Activated CD4-positive, alpha-beta memory T cell treated with anti-CD3 and anti-CD28 coated beads for 36 hours (primary cell): Measurements from ENCODE around the gene OSGEP. TPM values are rescaled to one million over a fixed set of nuclear protein-coding genes. Genes with fewer than 3 reads are reported as not detected.
A peak's percentile ranks its signal among the peaks of the same experiment; 100 is the strongest.

ENCODE experiments used
- CTCF ChIA-PET: fragments of 350-600 bp; sonication (Branson Sonifier 250); formaldehyde crosslinking; loops from one replicate; lab custom pipeline; 2021; ENCODE audit warnings: antibody characterized with exemption, inconsistent platforms; lab: Charles Lee
- POLR2A ChIA-PET: fragments of 350-600 bp; sonication (Branson Sonifier 250); formaldehyde crosslinking; loops from one replicate; lab custom pipeline; 2021; ENCODE audit warnings: antibody characterized with exemption; lab: Charles Lee
- DNase-seq: peaks from one replicate; pipeline ENCODE4 v3.0.0-alpha.2; 2020
- H3K27ac Mint-ChIP-seq: one replicate; pipeline ENCODE4 v1.8.0; 2021; ENCODE audit warnings: mixed read lengths
- H3K27me3 Mint-ChIP-seq: one replicate; pipeline ENCODE4 v1.8.0; 2021; ENCODE audit warnings: mixed read lengths
- H3K36me3 Mint-ChIP-seq: one replicate; pipeline ENCODE4 v1.8.0; 2021; ENCODE audit warnings: mixed read lengths
- H3K4me1 Mint-ChIP-seq: one replicate; pipeline ENCODE4 v1.8.0; 2021; ENCODE audit warnings: low read depth, mixed read lengths
- H3K4me3 Mint-ChIP-seq: one replicate; pipeline ENCODE4 v1.8.0; 2021; ENCODE audit warnings: mild to moderate bottlenecking, mixed read lengths
- H3K9me3 Mint-ChIP-seq: one replicate; pipeline ENCODE4 v1.8.0; 2021; ENCODE audit warnings: mixed read lengths
- intact Hi-C: fragments of 100-400 bp; cut with micrococcal nuclease; formaldehyde crosslinking; loops from one replicate; pipeline ENCODE4 v1.15.1; 2023
- total RNA-seq, 2 experiments: library from RNA; stranded (reverse); gene quantifications; one replicate each; pipeline ENCODE4 v1.2.3, GENCODE V29; 2021

The OSGEP gene
- total RNA-seq, 2 experiments from 2014 or later: 39.2 to 41.0 TPM

GRCh38 chr14:20428802-20429201 is 25.8 kb downstream of the OSGEP start:
- Mint-ChIP-seq H3K27ac (no peak overlapping the region), H3K9me3 (no peaks in the 10 kb centered on the region), H3K4me3 (no peak overlapping the region), H3K36me3 (no peaks in the 10 kb centered on the region), H3K27me3 (no peaks in the 10 kb centered on the region), H3K4me1 (peaks cover 17% of the 10 kb centered on the region)
- intact Hi-C loops: no loop called here
- CTCF ChIA-PET: interaction anchor here (2.4 kb wide), 1 partner anchor 14 kb away, joined by 12 read pairs; no protein-coding TSS in a partner anchor
- no peak for DNase-seq
- POLR2A ChIA-PET: no interaction called here

GRCh38 chr14:20428010-20428365 is 26.6 kb downstream of the OSGEP start:
- ChIA-PET CTCF (interaction anchor here (2.4 kb wide), 1 partner anchor 13 kb away, joined by 12 read pairs; no protein-coding TSS in a partner anchor), POLR2A (no interaction called here)
- H3K9me3 Mint-ChIP-seq: no peaks in the 10 kb centered on the region
- peaks cover 17% of the 10 kb centered on the region for H3K4me1 Mint-ChIP-seq
- H3K36me3 Mint-ChIP-seq: no peaks in the 10 kb centered on the region
- H3K27ac Mint-ChIP-seq: no peak overlapping the region
- intact Hi-C loops: no loop called here
- no peaks in the 10 kb centered on the region for H3K27me3 Mint-ChIP-seq
- H3K4me3 Mint-ChIP-seq: no peak overlapping the region
- no peak for DNase-seq

- intact Hi-C loops: no loop called here
- CTCF ChIA-PET: no interaction called here
Measured at GRCh38 chr14:20427231-20428009, 27.2 kb downstream of the OSGEP start.

GRCh38 chr14:20424851-20425250 is 29.8 kb downstream of the OSGEP start:
- peaks cover 17% of the 10 kb centered on the region for H3K4me1 Mint-ChIP-seq
- no peaks in the 10 kb centered on the region for H3K36me3 Mint-ChIP-seq
- ChIA-PET CTCF (interaction anchor here (2.8 kb wide), 1 partner anchor 9 kb away, joined by 10 read pairs; no protein-coding TSS in a partner anchor), POLR2A (no interaction called here)
- H3K27me3 Mint-ChIP-seq: no peaks in the 10 kb centered on the region
- H3K9me3 Mint-ChIP-seq: no peaks in the 10 kb centered on the region
- no peak overlapping the region for H3K4me3 Mint-ChIP-seq
- DNase-seq: no peak
- H3K27ac Mint-ChIP-seq: no peak overlapping the region
- intact Hi-C loops: no loop called here

More at GRCh38 chr14:20427231-20428009, 27.2 kb downstream of the OSGEP start:
- no peak for DNase-seq
- no peaks in the 10 kb centered on the region for H3K36me3 Mint-ChIP-seq
- H3K27ac Mint-ChIP-seq: no peak overlapping the region
- H3K4me1 Mint-ChIP-seq: peaks cover 17% of the 10 kb centered on the region
- no peak overlapping the region for H3K4me3 Mint-ChIP-seq
- POLR2A ChIA-PET: no interaction called here
- no peaks in the 10 kb centered on the region for H3K27me3 Mint-ChIP-seq
- H3K9me3 Mint-ChIP-seq: no peaks in the 10 kb centered on the region

- Mint-ChIP-seq H3K4me3 (no peak overlapping the region), H3K27ac (no peak overlapping the region), H3K27me3 (no peaks in the 10 kb centered on the region), H3K4me1 (peaks cover 9% of the 10 kb centered on the region), H3K9me3 (no peaks in the 10 kb centered on the region), H3K36me3 (no peaks in the 10 kb centered on the region)
- ChIA-PET CTCF (interaction anchor here (0.7 kb wide), 1 partner anchor 8 kb away, joined by 3 read pairs; no protein-coding TSS in a partner anchor), POLR2A (interaction anchor here (0.9 kb wide), 1 partner anchor 9 kb away, joined by 3 read pairs; no protein-coding TSS in a partner anchor)
- intact Hi-C loops: no loop called here
- no peak for DNase-seq
Measured at GRCh38 chr14:20422886-20423285, 31.7 kb downstream of the OSGEP start.

- ChIA-PET CTCF (interaction anchor here (0.8 kb wide), 1 partner anchor 93 kb away, joined by 3 read pairs; no protein-coding TSS in a partner anchor), POLR2A (no interaction called here)
- intact Hi-C loops: no loop called here
- peaks cover 4% of the 10 kb centered on the region for H3K4me1 Mint-ChIP-seq
- no peak for DNase-seq
- H3K9me3 Mint-ChIP-seq: no peaks in the 10 kb centered on the region
- H3K4me3 Mint-ChIP-seq: no peak overlapping the region
- no peaks in the 10 kb centered on the region for H3K27me3 Mint-ChIP-seq
- H3K36me3 Mint-ChIP-seq: no peaks in the 10 kb centered on the region
- H3K27ac Mint-ChIP-seq: no peak overlapping the region
Measured at GRCh38 chr14:20421267-20421666, 33.3 kb downstream of the OSGEP start.

GRCh38 chr14:20419419-20419818 is 35.2 kb downstream of the OSGEP start:
- Mint-ChIP-seq H3K4me3 (no peak overlapping the region), H3K27ac (no peak overlapping the region), H3K9me3 (no peaks in the 10 kb centered on the region), H3K27me3 (no peaks in the 10 kb centered on the region), H3K4me1 (peaks cover 11% of the 10 kb centered on the region), H3K36me3 (no peaks in the 10 kb centered on the region)
- no peak for DNase-seq
- intact Hi-C loops: no loop called here
- POLR2A ChIA-PET: interaction anchor here (0.7 kb wide), 2 partner anchors 51 to 554 kb away, joined by 3 to 5 read pairs; no protein-coding TSS in a partner anchor
- CTCF ChIA-PET: no interaction called here

GRCh38 chr14:20418501-20418909 is 36.1 kb downstream of the OSGEP start:
- POLR2A ChIA-PET: no interaction called here
- no peak for DNase-seq
- CTCF ChIA-PET: no interaction called here
- H3K9me3 Mint-ChIP-seq: no peaks in the 10 kb centered on the region
- no peak overlapping the region for H3K4me3 Mint-ChIP-seq
- intact Hi-C loops: no loop called here
- peaks cover 17% of the 10 kb centered on the region for H3K4me1 Mint-ChIP-seq
- no peaks in the 10 kb centered on the region for H3K36me3 Mint-ChIP-seq
- no peak overlapping the region for H3K27ac Mint-ChIP-seq
- no peaks in the 10 kb centered on the region for H3K27me3 Mint-ChIP-seq

GRCh38 chr14:20417250-20418186 is 37.1 kb downstream of the OSGEP start:
- ChIA-PET CTCF (interaction anchor here (0.7 to 1.0 kb wide), 3 partner anchors 52 to 337 kb away, joined by 3 to 4 read pairs (median 4); partner anchors contain the start of gene PNP), POLR2A (interaction anchor here (0.6 to 0.8 kb wide), 3 partner anchors 38 to 1060 kb away, joined by 3 to 7 read pairs (median 3); partner anchors contain the start of genes APEX1 and OSGEP)
- H3K27me3 Mint-ChIP-seq: no peaks in the 10 kb centered on the region
- no peak for DNase-seq
- H3K27ac Mint-ChIP-seq: no peak overlapping the region
- no peak overlapping the region for H3K4me3 Mint-ChIP-seq
- H3K36me3 Mint-ChIP-seq: no peaks in the 10 kb centered on the region
- H3K4me1 Mint-ChIP-seq: peaks cover 17% of the 10 kb centered on the region
- intact Hi-C loops: no loop called here
- H3K9me3 Mint-ChIP-seq: no peaks in the 10 kb centered on the region

GRCh38 chr14:20416223-20416622 is 38.4 kb downstream of the OSGEP start:
- Mint-ChIP-seq H3K27me3 (no peaks in the 10 kb centered on the region), H3K4me3 (no peak overlapping the region), H3K4me1 (peaks cover 26% of the 10 kb centered on the region), H3K9me3 (no peaks in the 10 kb centered on the region), H3K36me3 (peaks cover under 1% of the 10 kb centered on the region), H3K27ac (no peak overlapping the region)
- ChIA-PET POLR2A (interaction anchor here (0.8 to 1.7 kb wide), 3 partner anchors 39 to 73 kb away, joined by 6 to 7 read pairs (median 7); partner anchors contain the start of genes APEX1, OSGEP, PARP2 and PNP), CTCF (interaction anchor here (0.7 to 2.4 kb wide), 32 partner anchors 9 to 194 kb away, joined by 3 to 29 read pairs (median 5); partner anchors contain the start of genes APEX1, KLHL33, OSGEP and PARP2)
- no peak for DNase-seq
- intact Hi-C loops: no loop called here

GRCh38 chr14:20415782-20416206 is 38.8 kb downstream of the OSGEP start:
- intact Hi-C loops: no loop called here
- Mint-ChIP-seq H3K36me3 (peaks cover 3% of the 10 kb centered on the region), H3K4me1 (peaks cover 31% of the 10 kb centered on the region), H3K4me3 (no peak overlapping the region), H3K27me3 (no peaks in the 10 kb centered on the region), H3K27ac (peak overlapping the region; percentile 0), H3K9me3 (no peaks in the 10 kb centered on the region)
- POLR2A ChIA-PET: interaction anchor here (0.6 to 1.7 kb wide), 5 partner anchors 10 to 190 kb away, joined by 3 to 7 read pairs (median 6); partner anchors contain the start of genes APEX1, OSGEP, PARP2 and PNP
- CTCF ChIA-PET: interaction anchor here (0.7 to 2.4 kb wide), 34 partner anchors 9 to 194 kb away, joined by 3 to 29 read pairs (median 5); partner anchors contain the start of genes APEX1, KLHL33, OSGEP and PARP2
- peak; percentile 20 for DNase-seq
